ENCODE data around the gene DHX35. TPM values are rescaled to one million over a fixed set of nuclear protein-coding genes. Genes with fewer than 3 reads are reported as not detected.

Gene DHX35
- total and polyA plus RNA-seq, 2 donors = 7.1 to 9.5 TPM

- Histone ChIP-seq H3K27ac (ENCODE audit: low read depth in 1 of 2, low read length in 1 of 2) (no peak overlapping the region), H3K36me3 (ENCODE audit: control insufficient read depth in 2 of 2, insufficient read depth in 2 of 2, low read length in 1 of 2) (peaks cover 33 to 40% of the 10 kb centered on the region in 2 donors), H3K27me3 (ENCODE audit: control insufficient read depth in 2 of 2, insufficient read depth in 1 of 2, low read length in 1 of 2) (no peaks in the 10 kb centered on the region), H3K9me3 (ENCODE audit: control insufficient read depth in 2 of 2, insufficient read depth in 1 of 2, low read length in 1 of 2) (no peaks in the 10 kb centered on the region), H3K4me3 (ENCODE audit: low read length in 2 of 2) (no peak overlapping the region), H3K4me1 (ENCODE audit: control insufficient read depth in 2 of 2, insufficient read depth in 2 of 2, low read length in 2 of 2) (no peaks in the 10 kb centered on the region)
- 95% methylated on average over 3 of the region's 3 CpGs for WGBS
- DNase-seq (ENCODE audit: low read depth in 6 of 9, low spot score in 9 of 9) = no peak
Observed at GRCh38 chr20:39019027-39019426, 56.9 kb downstream of the DHX35 start.

- no peaks in the 10 kb centered on the region for H3K9me3 ChIP-seq (ENCODE audit: control insufficient read depth in 2 of 2, insufficient read depth in 1 of 2, low read length in 1 of 2)
- no peak overlapping the region for H3K4me3 ChIP-seq (ENCODE audit: low read length in 2 of 2)
- no peak for DNase-seq (ENCODE audit: low read depth in 6 of 9, low spot score in 9 of 9)
- H3K36me3 ChIP-seq (ENCODE audit: control insufficient read depth in 2 of 2, insufficient read depth in 2 of 2, low read length in 1 of 2) = peaks cover 33 to 40% of the 10 kb centered on the region in 2 donors
- H3K27ac ChIP-seq (ENCODE audit: low read depth in 1 of 2, low read length in 1 of 2) = no peak overlapping the region
- no peaks in the 10 kb centered on the region for H3K4me1 ChIP-seq (ENCODE audit: control insufficient read depth in 2 of 2, insufficient read depth in 2 of 2, low read length in 2 of 2)
- H3K27me3 ChIP-seq (ENCODE audit: control insufficient read depth in 2 of 2, insufficient read depth in 1 of 2, low read length in 1 of 2) = no peaks in the 10 kb centered on the region
Observed at GRCh38 chr20:39019805-39020325, 57.7 kb downstream of the DHX35 start.

- Histone ChIP-seq H3K4me3 (ENCODE audit: low read length in 2 of 2) (no peak overlapping the region), H3K27me3 (ENCODE audit: control insufficient read depth in 2 of 2, insufficient read depth in 1 of 2, low read length in 1 of 2) (no peaks in the 10 kb centered on the region), H3K4me1 (ENCODE audit: control insufficient read depth in 2 of 2, insufficient read depth in 2 of 2, low read length in 2 of 2) (no peaks in the 10 kb centered on the region), H3K9me3 (ENCODE audit: control insufficient read depth in 2 of 2, insufficient read depth in 1 of 2, low read length in 1 of 2) (no peaks in the 10 kb centered on the region), H3K27ac (ENCODE audit: low read depth in 1 of 2, low read length in 1 of 2) (no peak overlapping the region), H3K36me3 (ENCODE audit: control insufficient read depth in 2 of 2, insufficient read depth in 2 of 2, low read length in 1 of 2) (peaks cover 31 to 40% of the 10 kb centered on the region in 2 donors)
- WGBS = 97% methylated on average over 5 of the region's 5 CpGs
- no peak for DNase-seq (ENCODE audit: low read depth in 6 of 9, low spot score in 9 of 9)
Observed at GRCh38 chr20:39021748-39022147, 59.6 kb downstream of the DHX35 start.

- Histone ChIP-seq H3K36me3 (ENCODE audit: control insufficient read depth in 2 of 2, insufficient read depth in 2 of 2, low read length in 1 of 2) (peaks cover 28 to 35% of the 10 kb centered on the region in 2 donors), H3K4me3 (ENCODE audit: low read length in 2 of 2) (no peak overlapping the region), H3K9me3 (ENCODE audit: control insufficient read depth in 2 of 2, insufficient read depth in 1 of 2, low read length in 1 of 2) (no peaks in the 10 kb centered on the region), H3K27me3 (ENCODE audit: control insufficient read depth in 2 of 2, insufficient read depth in 1 of 2, low read length in 1 of 2) (no peaks in the 10 kb centered on the region), H3K27ac (ENCODE audit: low read depth in 1 of 2, low read length in 1 of 2) (no peak overlapping the region), H3K4me1 (ENCODE audit: control insufficient read depth in 2 of 2, insufficient read depth in 2 of 2, low read length in 2 of 2) (no peaks in the 10 kb centered on the region)
- WGBS = 96% methylated on average over 9 of the region's 9 CpGs
- no peak for DNase-seq (ENCODE audit: low read depth in 6 of 9, low spot score in 9 of 9)
Observed at GRCh38 chr20:39025883-39026282, 63.7 kb downstream of the DHX35 start.

GRCh38 chr20:39029364-39029763, 67.2 kb downstream of the DHX35 start:
- Histone ChIP-seq H3K27ac (ENCODE audit: low read depth in 1 of 2, low read length in 1 of 2) (no peak overlapping the region), H3K4me1 (ENCODE audit: control insufficient read depth in 2 of 2, insufficient read depth in 2 of 2, low read length in 2 of 2) (no peaks in the 10 kb centered on the region), H3K9me3 (ENCODE audit: control insufficient read depth in 2 of 2, insufficient read depth in 1 of 2, low read length in 1 of 2) (no peaks in the 10 kb centered on the region), H3K4me3 (ENCODE audit: low read length in 2 of 2) (no peak overlapping the region), H3K27me3 (ENCODE audit: control insufficient read depth in 2 of 2, insufficient read depth in 1 of 2, low read length in 1 of 2) (no peaks in the 10 kb centered on the region), H3K36me3 (ENCODE audit: control insufficient read depth in 2 of 2, insufficient read depth in 2 of 2, low read length in 1 of 2) (peaks cover 12 to 23% of the 10 kb centered on the region in 2 donors)
- no peak for DNase-seq (ENCODE audit: low read depth in 6 of 9, low spot score in 9 of 9)
- 96% methylated on average over 5 of the region's 5 CpGs for WGBS

GRCh38 chr20:39032997-39033396, 70.9 kb downstream of the DHX35 start:
- Histone ChIP-seq H3K27me3 (ENCODE audit: control insufficient read depth in 2 of 2, insufficient read depth in 1 of 2, low read length in 1 of 2) (no peaks in the 10 kb centered on the region), H3K36me3 (ENCODE audit: control insufficient read depth in 2 of 2, insufficient read depth in 2 of 2, low read length in 1 of 2) (peaks cover 24 to 36% of the 10 kb centered on the region in 2 donors), H3K9me3 (ENCODE audit: control insufficient read depth in 2 of 2, insufficient read depth in 1 of 2, low read length in 1 of 2) (no peaks in the 10 kb centered on the region), H3K4me3 (ENCODE audit: low read length in 2 of 2) (no peak overlapping the region), H3K4me1 (ENCODE audit: control insufficient read depth in 2 of 2, insufficient read depth in 2 of 2, low read length in 2 of 2) (no peaks in the 10 kb centered on the region), H3K27ac (ENCODE audit: low read depth in 1 of 2, low read length in 1 of 2) (no peak overlapping the region)
- DNase-seq (ENCODE audit: low read depth in 6 of 9, low spot score in 9 of 9) = no peak
- 96% methylated on average over 3 of the region's 3 CpGs for WGBS

- peaks cover 34 to 62% of the 10 kb centered on the region in 2 donors for H3K36me3 ChIP-seq (ENCODE audit: control insufficient read depth in 2 of 2, insufficient read depth in 2 of 2, low read length in 1 of 2)
- H3K9me3 ChIP-seq (ENCODE audit: control insufficient read depth in 2 of 2, insufficient read depth in 1 of 2, low read length in 1 of 2) = no peaks in the 10 kb centered on the region
- no peak overlapping the region for H3K4me3 ChIP-seq (ENCODE audit: low read length in 2 of 2)
- WGBS = 100% methylated on average over 1 of the region's 1 CpG
- no peak overlapping the region for H3K27ac ChIP-seq (ENCODE audit: low read depth in 1 of 2, low read length in 1 of 2)
- no peak for DNase-seq (ENCODE audit: low read depth in 6 of 9, low spot score in 9 of 9)
- no peaks in the 10 kb centered on the region for H3K4me1 ChIP-seq (ENCODE audit: control insufficient read depth in 2 of 2, insufficient read depth in 2 of 2, low read length in 2 of 2)
- H3K27me3 ChIP-seq (ENCODE audit: control insufficient read depth in 2 of 2, insufficient read depth in 1 of 2, low read length in 1 of 2) = no peaks in the 10 kb centered on the region
Observed at GRCh38 chr20:39036011-39036410, 73.9 kb downstream of the DHX35 start.

- Histone ChIP-seq H3K27me3 (ENCODE audit: control insufficient read depth in 2 of 2, insufficient read depth in 1 of 2, low read length in 1 of 2) (no peaks in the 10 kb centered on the region), H3K27ac (ENCODE audit: low read depth in 1 of 2, low read length in 1 of 2) (no peak overlapping the region), H3K4me1 (ENCODE audit: control insufficient read depth in 2 of 2, insufficient read depth in 2 of 2, low read length in 2 of 2) (no peaks in the 10 kb centered on the region), H3K4me3 (ENCODE audit: low read length in 2 of 2) (no peak overlapping the region), H3K36me3 (ENCODE audit: control insufficient read depth in 2 of 2, insufficient read depth in 2 of 2, low read length in 1 of 2) (peaks cover 34 to 60% of the 10 kb centered on the region in 2 donors), H3K9me3 (ENCODE audit: control insufficient read depth in 2 of 2, insufficient read depth in 1 of 2, low read length in 1 of 2) (no peaks in the 10 kb centered on the region)
- DNase-seq (ENCODE audit: low read depth in 6 of 9, low spot score in 9 of 9) = no peak
- WGBS = 95% methylated on average over 5 of the region's 5 CpGs
Observed at GRCh38 chr20:39036851-39037250, 74.7 kb downstream of the DHX35 start.

- Histone ChIP-seq H3K4me3 (ENCODE audit: low read length in 2 of 2) (no peak overlapping the region), H3K9me3 (ENCODE audit: control insufficient read depth in 2 of 2, insufficient read depth in 1 of 2, low read length in 1 of 2) (no peaks in the 10 kb centered on the region), H3K27ac (ENCODE audit: low read depth in 1 of 2, low read length in 1 of 2) (no peak overlapping the region), H3K36me3 (ENCODE audit: control insufficient read depth in 2 of 2, insufficient read depth in 2 of 2, low read length in 1 of 2) (peaks cover 36 to 69% of the 10 kb centered on the region in 2 donors), H3K27me3 (ENCODE audit: control insufficient read depth in 2 of 2, insufficient read depth in 1 of 2, low read length in 1 of 2) (no peaks in the 10 kb centered on the region), H3K4me1 (ENCODE audit: control insufficient read depth in 2 of 2, insufficient read depth in 2 of 2, low read length in 2 of 2) (no peaks in the 10 kb centered on the region)
- 97% methylated on average over 8 of the region's 8 CpGs for WGBS
- DNase-seq (ENCODE audit: low read depth in 6 of 9, low spot score in 9 of 9) = no peak
Observed at GRCh38 chr20:39038047-39038446, 75.9 kb downstream of the DHX35 start.

- no peaks in the 10 kb centered on the region for H3K27me3 ChIP-seq (ENCODE audit: control insufficient read depth in 2 of 2, insufficient read depth in 1 of 2, low read length in 1 of 2)
- no peaks in the 10 kb centered on the region for H3K9me3 ChIP-seq (ENCODE audit: control insufficient read depth in 2 of 2, insufficient read depth in 1 of 2, low read length in 1 of 2)
- whole genome bisulfite sequencing = 97% methylated on average over 6 of the region's 6 CpGs
- H3K4me1 ChIP-seq (ENCODE audit: control insufficient read depth in 2 of 2, insufficient read depth in 2 of 2, low read length in 2 of 2) = no peaks in the 10 kb centered on the region
- peaks cover 36 to 70% of the 10 kb centered on the region in 2 donors for H3K36me3 ChIP-seq (ENCODE audit: control insufficient read depth in 2 of 2, insufficient read depth in 2 of 2, low read length in 1 of 2)
- no peak overlapping the region for H3K27ac ChIP-seq (ENCODE audit: low read depth in 1 of 2, low read length in 1 of 2)
- H3K4me3 ChIP-seq (ENCODE audit: low read length in 2 of 2) = no peak overlapping the region
- no peak for DNase-seq (ENCODE audit: low read depth in 6 of 9, low spot score in 9 of 9)
Observed at GRCh38 chr20:39038495-39038894, 76.4 kb downstream of the DHX35 start.
